HG03039 (cell line): ENCODE results near the gene TCP10L.

Source experiments
- ATAC-seq: cut with Tn5 transposase; IDR thresholded peaks from one replicate; pipeline ENCODE4 v1.9.1; 2021; ENCODE audit warnings: mild to moderate bottlenecking, moderate library complexity; ENCODE audit not compliant: unreplicated experiment

Gene TCP10L

GRCh38 chr21:32523988-32524719, 61.2 kb downstream of the TCP10L start:
- no peak for ATAC-seq
